Loucy (cell line): ENCODE measurements around the gene CANT1.

Experiments
- CTCF ChIP-seq: fragments of 200-600 bp; sonication (generic); conservative IDR thresholded peaks from 2 replicates; pipeline ENCODE4 v1.5.1; 2014; ENCODE audit warnings: mild to moderate bottlenecking, antibody characterized with exemption, low read length
- EZH2phosphoT487 ChIP-seq: fragments of 200-600 bp; IDR thresholded peaks from 2 replicates; pipeline ENCODE4 v1.6.1; 2018; ENCODE audit warnings: antibody characterized with exemption, mild to moderate bottlenecking, moderate library complexity, borderline replicate concordance

DNA sequence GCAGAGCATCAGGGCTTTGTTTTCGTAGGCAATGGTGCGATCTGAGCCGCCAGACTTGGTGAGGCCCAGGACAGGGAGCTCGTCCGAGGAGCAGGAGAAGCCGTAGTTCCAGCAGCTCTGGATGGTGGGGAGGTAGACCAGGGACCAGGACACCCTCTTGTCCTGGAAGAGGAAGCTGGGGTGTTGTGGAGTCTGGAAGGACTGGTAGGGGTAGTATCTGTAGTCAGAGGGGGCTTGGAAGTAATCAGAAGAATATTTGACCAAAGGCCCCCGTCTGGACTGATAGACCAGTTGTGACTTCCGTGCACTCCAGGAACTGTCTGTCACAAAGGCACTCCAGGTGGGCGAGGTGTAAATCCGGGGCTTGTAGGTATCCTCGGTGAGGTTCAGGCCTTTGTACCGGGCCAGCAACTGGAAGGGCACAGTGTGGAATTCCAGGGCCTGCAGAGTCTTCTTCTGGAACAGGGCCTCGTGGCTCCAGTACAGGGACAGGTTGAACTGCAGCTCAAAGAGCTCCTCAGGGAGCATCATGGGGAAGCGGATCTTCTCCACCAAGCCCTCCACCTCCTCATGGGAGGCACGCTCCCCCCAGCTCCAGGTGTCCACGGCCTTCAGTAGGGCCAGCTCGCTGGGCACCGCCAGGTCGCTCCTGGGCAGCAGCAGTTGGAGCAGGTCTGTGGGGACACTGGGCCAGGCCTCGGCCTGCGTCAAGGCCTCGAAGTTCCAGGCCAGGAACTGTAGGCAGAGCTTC lies 37.6 kb downstream of the CANT1 start:
- TF ChIP-seq CTCF (no peak), EZH2phosphoT487 (no peak)
